Breast epithelium (tissue), 3 donors: ENCODE data around the gene NRXN2.

Experiments used
- CTCF ChIP-seq, 3 donors: fragments of 450-650 bp; IDR thresholded peaks; one replicate each; pipeline ENCODE4 v1.5.1; 2016 to 2017; ENCODE audit warnings: antibody characterized with exemption in 3 of 3, mild to moderate bottlenecking in 3 of 3, moderate library complexity in 3 of 3
- POLR2AphosphoS5 ChIP-seq, 3 donors: sonication (generic); formaldehyde crosslinking; IDR thresholded peaks; one replicate each; pipeline ENCODE4 v1.6.1; 2017; ENCODE audit warnings: antibody characterized with exemption in 3 of 3

- TF ChIP-seq CTCF (IDR thresholded peaks at IDR 0.05), result no peak
- TF ChIP-seq POLR2AphosphoS5 (IDR thresholded peaks at IDR 0.05), result no peak
Measured at GRCh38 chr11:64690235-64690634, 32.8 kb downstream of the NRXN2 start.
